Ovary (tissue), 3 donors: ENCODE results near the gene TAGAP.

Experiments used
- EP300 ChIP-seq: sonication (generic); formaldehyde crosslinking; IDR thresholded peaks from one replicate; pipeline ENCODE4 v1.6.1; 2017; ENCODE audit warnings: antibody characterized with exemption
- POLR2A ChIP-seq: fragments of 450-650 bp; IDR thresholded peaks from one replicate; pipeline ENCODE4 v1.6.1; 2017; ENCODE audit warnings: antibody characterized with exemption, mild to moderate bottlenecking, moderate library complexity
- TF ChIP-seq, protein P1 (sequence below), 3 donors: fragments of 450-650 bp in 2 of 3; fragments of 200-600 bp in 1 of 3; IDR thresholded peaks; one replicate each; pipeline versions ENCODE4 v1.5.1 to v1.8.0; 2016 to 2022; ENCODE audit warnings: antibody characterized with exemption in 3 of 3, mild to moderate bottlenecking in 1 of 3
- donor health status: DM: no; HTN: no; CAD: no.

DNA sequence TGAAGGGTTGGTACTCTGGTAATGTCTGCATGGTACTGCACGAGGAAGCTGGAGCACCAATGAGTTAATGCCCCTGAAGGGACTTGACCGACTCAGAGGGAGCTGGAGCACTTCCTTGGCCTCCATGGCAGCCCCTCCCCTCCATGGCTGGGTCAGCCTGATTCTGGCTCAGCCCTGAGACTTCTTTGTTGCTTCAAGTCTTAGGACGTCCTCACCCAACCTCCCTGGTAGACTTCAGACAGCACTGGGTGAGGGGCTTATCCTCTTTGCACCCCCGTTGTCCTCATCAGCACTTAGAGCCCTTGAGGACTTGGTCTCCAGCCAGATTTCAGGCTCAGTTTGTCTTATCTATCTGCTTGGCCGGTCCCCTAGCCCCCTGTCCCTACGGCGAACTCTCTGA, 16.4 kb upstream of the TAGAP start:
- TF ChIP-seq, protein P1, sequence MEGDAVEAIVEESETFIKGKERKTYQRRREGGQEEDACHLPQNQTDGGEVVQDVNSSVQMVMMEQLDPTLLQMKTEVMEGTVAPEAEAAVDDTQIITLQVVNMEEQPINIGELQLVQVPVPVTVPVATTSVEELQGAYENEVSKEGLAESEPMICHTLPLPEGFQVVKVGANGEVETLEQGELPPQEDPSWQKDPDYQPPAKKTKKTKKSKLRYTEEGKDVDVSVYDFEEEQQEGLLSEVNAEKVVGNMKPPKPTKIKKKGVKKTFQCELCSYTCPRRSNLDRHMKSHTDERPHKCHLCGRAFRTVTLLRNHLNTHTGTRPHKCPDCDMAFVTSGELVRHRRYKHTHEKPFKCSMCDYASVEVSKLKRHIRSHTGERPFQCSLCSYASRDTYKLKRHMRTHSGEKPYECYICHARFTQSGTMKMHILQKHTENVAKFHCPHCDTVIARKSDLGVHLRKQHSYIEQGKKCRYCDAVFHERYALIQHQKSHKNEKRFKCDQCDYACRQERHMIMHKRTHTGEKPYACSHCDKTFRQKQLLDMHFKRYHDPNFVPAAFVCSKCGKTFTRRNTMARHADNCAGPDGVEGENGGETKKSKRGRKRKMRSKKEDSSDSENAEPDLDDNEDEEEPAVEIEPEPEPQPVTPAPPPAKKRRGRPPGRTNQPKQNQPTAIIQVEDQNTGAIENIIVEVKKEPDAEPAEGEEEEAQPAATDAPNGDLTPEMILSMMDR (IDR thresholded peaks at IDR 0.05), result no peak
- TF ChIP-seq POLR2A, result no peak
- TF ChIP-seq EP300, result no peak
